Prostate gland (tissue), 2 donors: ENCODE measurements around the gene VPS54. TPM values are rescaled to one million over a fixed set of nuclear protein-coding genes. Genes with fewer than 3 reads are reported as not detected.
"Not testable (repeated sequence)": the region's sequence is repeated elsewhere in the genome, so short reads cannot be mapped to it uniquely, and the experiment has no call there.

Experiments used
- DNase-seq: peaks from one replicate; pipeline ENCODE4 v3.0.0-alpha.2; 2019; ENCODE audit warnings: low spot score
- H3K27ac ChIP-seq, 2 donors: fragments of 200-600 bp; sonication (generic); 2 replicates each; pipeline ENCODE4 v1.5.1; 2017 to 2019
- H3K27me3 ChIP-seq: fragments of 200-600 bp; sonication (generic); replicated peaks from 2 replicates; pipeline ENCODE4 v1.5.1; 2019; ENCODE audit not compliant: insufficient read depth
- H3K36me3 ChIP-seq, 2 donors: fragments of 200-600 bp; sonication (generic); 1 replicate in 1 of 2; 2 replicates in 1 of 2; pipeline versions ENCODE4 v1.5.1 to v1.8.1; 2017 to 2019
- H3K4me1 ChIP-seq: fragments of 200-600 bp; sonication (generic); replicated peaks from 2 replicates; pipeline ENCODE4 v1.5.1; 2019
- H3K4me3 ChIP-seq, 2 donors: fragments of 200-600 bp; sonication (generic); 2 replicates each; pipeline ENCODE4 v1.5.1; 2017 to 2019
- H3K9me3 ChIP-seq: fragments of 200-600 bp; sonication (generic); 2 replicates; pipeline ENCODE4 v1.5.1; 2017
- CTCF ChIP-seq, 4 experiments: fragments of 200-600 bp in 2 of 4; fragments of 450-650 bp in 2 of 4; sonication (generic) in 2 of 4; IDR thresholded peaks; 1 replicate in 3 of 4; 2 replicates in 1 of 4; pipeline ENCODE4 v1.5.1; 2016 to 2019; ENCODE audit warnings: antibody characterized with exemption in 4 of 4, mild to moderate bottlenecking in 2 of 4, moderate library complexity in 2 of 4
- POLR2A ChIP-seq: fragments of 450-650 bp; IDR thresholded peaks from one replicate; pipeline ENCODE4 v1.6.1; 2016; ENCODE audit warnings: antibody characterized with exemption, mild to moderate bottlenecking
- POLR2AphosphoS5 ChIP-seq: sonication (generic); formaldehyde crosslinking; IDR thresholded peaks from one replicate; pipeline ENCODE4 v1.6.1; 2017; ENCODE audit warnings: antibody characterized with exemption
- WGBS: methylation state at CpG from one replicate; pipeline ENCODE4 v1.1.5; 2018; 5-methylcytosine and 5-hydroxymethylcytosine counted together
- intact Hi-C: fragments of 100-400 bp; cut with DNase I; formaldehyde crosslinking; loops from one replicate; pipeline ENCODE4 v1.14.2; 2022
- total RNA-seq, 2 donors: library from RNA; depleted of rRNA; stranded (reverse); fragments of >200 nt; gene quantifications; one replicate each; pipeline ENCODE4 v1.1.0, GENCODE V29; 2016

VPS54 gene
- total RNA-seq, 2 donors from 2014 or later: 33.5 to 41.1 TPM

GRCh38 chr2:63849381-63850203 lies 169.6 kb downstream of the VPS54 start:
- H3K4me3 ChIP-seq: no peak overlapping the region
- no peaks in the 10 kb centered on the region for H3K27me3 ChIP-seq
- no peaks in the 10 kb centered on the region for H3K36me3 ChIP-seq
- 49% methylated on average over 7 of the region's 7 CpGs for WGBS
- intact Hi-C loops: no loop called here
- H3K27ac ChIP-seq: no peak overlapping the region
- no peak for TF ChIP-seq POLR2A
- TF ChIP-seq CTCF (IDR thresholded peaks at IDR 0.05): no peak
- no peak for TF ChIP-seq POLR2AphosphoS5
- no peaks in the 10 kb centered on the region for H3K9me3 ChIP-seq
- no peaks in the 10 kb centered on the region for H3K4me1 ChIP-seq
- no peak for DNase-seq

GRCh38 chr2:63847571-63847970 lies 171.7 kb downstream of the VPS54 start:
- H3K27me3 ChIP-seq, H3K4me3 ChIP-seq, H3K4me1 ChIP-seq, H3K36me3 ChIP-seq, H3K27ac ChIP-seq, DNase-seq, H3K9me3 ChIP-seq, intact Hi-C loops: not testable (repeated sequence)
- 95% methylated on average over 4 of the region's 4 CpGs for WGBS

- Histone ChIP-seq H3K4me3 (no peak overlapping the region), H3K9me3 (no peaks in the 10 kb centered on the region), H3K27ac (no peak overlapping the region), H3K27me3 (no peaks in the 10 kb centered on the region), H3K4me1 (no peaks in the 10 kb centered on the region), H3K36me3 (no peaks in the 10 kb centered on the region)
- TF ChIP-seq CTCF (IDR thresholded peaks at IDR 0.05) (no peak), POLR2A (no peak), POLR2AphosphoS5 (no peak)
- WGBS: 63% methylated on average over 1 of the region's 1 CpG
- intact Hi-C loops: no loop called here
- no peak for DNase-seq
Measured at GRCh38 chr2:63846487-63846886, 172.7 kb downstream of the VPS54 start.

DNA sequence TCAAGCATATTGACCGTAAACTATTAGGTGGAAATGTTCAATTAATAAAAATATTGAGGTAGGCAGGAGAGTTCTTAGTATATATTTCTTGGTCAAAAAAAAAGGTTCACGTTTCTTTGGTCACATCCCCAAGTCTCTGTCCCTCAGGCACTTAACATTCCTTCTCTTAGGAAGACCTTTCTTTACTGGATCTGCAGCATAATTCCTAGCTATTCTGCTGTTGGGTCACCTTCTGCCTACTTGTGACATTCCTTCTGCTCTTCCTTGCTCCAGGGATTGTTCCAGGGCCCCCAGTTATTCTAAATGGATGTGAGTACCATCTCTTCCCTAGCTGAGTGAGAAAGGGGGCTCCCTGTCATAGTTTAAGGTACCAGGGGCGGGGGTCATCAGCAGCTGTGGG lies 173.4 kb downstream of the VPS54 start:
- no peaks in the 10 kb centered on the region for H3K9me3 ChIP-seq
- intact Hi-C loops: no loop called here
- H3K4me1 ChIP-seq: no peaks in the 10 kb centered on the region
- H3K27me3 ChIP-seq: no peaks in the 10 kb centered on the region
- H3K27ac ChIP-seq: no peak overlapping the region
- H3K4me3 ChIP-seq: no peak overlapping the region
- no peak for DNase-seq
- WGBS: 89% methylated on average over 3 of the region's 3 CpGs
- TF ChIP-seq POLR2A (no peak), CTCF (IDR thresholded peaks at IDR 0.05) (no peak), POLR2AphosphoS5 (no peak)
- H3K36me3 ChIP-seq: no peaks in the 10 kb centered on the region

DNA sequence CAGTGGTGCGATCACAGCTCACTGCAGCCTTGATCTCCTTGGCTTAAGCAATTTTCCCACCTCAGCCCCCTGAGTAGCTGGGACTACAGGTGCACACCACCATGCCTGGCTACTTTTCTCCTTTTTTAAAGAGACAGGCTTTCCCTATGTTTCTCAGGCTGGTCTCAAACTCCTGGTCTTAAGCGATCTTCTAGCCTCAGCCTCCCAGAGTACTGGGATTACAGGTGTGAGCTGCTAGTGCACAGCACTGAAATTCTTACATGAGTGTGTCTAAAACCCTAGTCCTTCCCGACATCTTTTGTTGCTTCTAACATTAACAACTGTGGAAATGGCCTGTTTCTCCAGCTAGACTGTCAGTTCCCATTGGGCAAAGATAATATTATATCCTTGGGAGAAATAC lies 174.6 kb downstream of the VPS54 start:
- intact Hi-C loops: no loop called here
- no peaks in the 10 kb centered on the region for H3K9me3 ChIP-seq
- H3K4me3 ChIP-seq: no peak overlapping the region
- H3K27me3 ChIP-seq: no peaks in the 10 kb centered on the region
- TF ChIP-seq POLR2AphosphoS5: no peak
- TF ChIP-seq CTCF (IDR thresholded peaks at IDR 0.05): no peak
- no peak for TF ChIP-seq POLR2A
- DNase-seq: no peak
- no peaks in the 10 kb centered on the region for H3K36me3 ChIP-seq
- no peak overlapping the region for H3K27ac ChIP-seq
- no peaks in the 10 kb centered on the region for H3K4me1 ChIP-seq
- 88% methylated on average over 3 of the region's 3 CpGs for WGBS
